MM.1S (cell line): ENCODE results near the gene MTSS2.

Source experiments
- DNase-seq: peaks from one replicate; pipeline ENCODE4 v3.0.0-alpha.2; 2015
- H2AFZ ChIP-seq: fragments of 300-600 bp; sonication (generic); 2 replicates; pipeline ENCODE4 v1.6.0; 2016; ENCODE audit warnings: antibody characterized with exemption, low read length
- H3F3A ChIP-seq: fragments of 300-600 bp; sonication (generic); 2 replicates; pipeline ENCODE4 v1.6.1; 2016; ENCODE audit warnings: mild to moderate bottlenecking, antibody characterized with exemption, low read length, moderate library complexity, mixed read lengths; ENCODE audit not compliant: insufficient read depth
- H3K27ac ChIP-seq: fragments of 300-600 bp; sonication (generic); 2 replicates; pipeline ENCODE4 v1.5.1; 2016; ENCODE audit warnings: mild to moderate bottlenecking, low read length
- H3K27me3 ChIP-seq: fragments of 300-600 bp; sonication (generic); replicated peaks from 2 replicates; pipeline ENCODE4 v1.6.0; 2016; ENCODE audit warnings: low read length; ENCODE audit not compliant: insufficient read depth
- H3K36me3 ChIP-seq: fragments of 300-600 bp; sonication (generic); replicated peaks from 2 replicates; pipeline ENCODE4 v1.6.1; 2016; ENCODE audit warnings: mild to moderate bottlenecking, low read length, mixed read lengths; ENCODE audit not compliant: insufficient read depth
- H3K4me1 ChIP-seq: fragments of 300-600 bp; sonication (generic); 2 replicates; pipeline ENCODE4 v1.6.1; 2016; ENCODE audit warnings: low read length, mixed read lengths
- H3K4me2 ChIP-seq: fragments of 300-600 bp; sonication (generic); 2 replicates; pipeline ENCODE4 v1.6.0; 2016; ENCODE audit warnings: low read depth, low read length
- H3K4me3 ChIP-seq: fragments of 300-600 bp; sonication (generic); 2 replicates; pipeline ENCODE4 v1.5.1; 2016; ENCODE audit warnings: low read length, mixed read lengths
- H3K79me2 ChIP-seq: fragments of 300-600 bp; sonication (generic); 2 replicates; pipeline ENCODE4 v1.6.1; 2016; ENCODE audit warnings: mixed run types, low read length, mixed read lengths
- H3K9ac ChIP-seq: fragments of 300-600 bp; sonication (generic); 2 replicates; pipeline ENCODE4 v1.6.1; 2016; ENCODE audit warnings: low read length, mixed read lengths
- H3K9me2 ChIP-seq: fragments of 300-600 bp; sonication (generic); replicated peaks from 2 replicates; pipeline ENCODE4 v1.6.1; 2016; ENCODE audit warnings: mild to moderate bottlenecking, low read length, mixed read lengths; ENCODE audit not compliant: insufficient read depth
- H3K9me3 ChIP-seq: fragments of 300-600 bp; sonication (generic); replicated peaks from 2 replicates; pipeline ENCODE4 v1.6.1; 2016; ENCODE audit warnings: mild to moderate bottlenecking, low read length, mixed read lengths; ENCODE audit not compliant: insufficient read depth
- H4K20me1 ChIP-seq: fragments of 300-600 bp; sonication (generic); 2 replicates; pipeline ENCODE4 v1.6.1; 2016; ENCODE audit warnings: mild to moderate bottlenecking, low read length, moderate library complexity, mixed read lengths; ENCODE audit not compliant: insufficient read depth
- EZH2 ChIP-seq: fragments of 300-600 bp; sonication (generic); optimal IDR thresholded peaks from 2 replicates; pipeline ENCODE3; 2017; ENCODE audit warnings: low read depth, mild to moderate bottlenecking, antibody characterized with exemption, low read length, mixed read lengths
- EZH2phosphoT487 ChIP-seq: fragments of 300-600 bp; sonication (generic); IDR thresholded peaks from 2 replicates; pipeline ENCODE4 v1.6.1; 2018; ENCODE audit warnings: antibody characterized with exemption, low read length
- TF ChIP-seq, protein P1 (sequence below): fragments of 300-600 bp; sonication (generic); IDR thresholded peaks from 2 replicates; pipeline ENCODE4 v1.5.1; 2016; ENCODE audit warnings: antibody characterized with exemption, low read length, mixed read lengths

Gene MTSS2

DNA sequence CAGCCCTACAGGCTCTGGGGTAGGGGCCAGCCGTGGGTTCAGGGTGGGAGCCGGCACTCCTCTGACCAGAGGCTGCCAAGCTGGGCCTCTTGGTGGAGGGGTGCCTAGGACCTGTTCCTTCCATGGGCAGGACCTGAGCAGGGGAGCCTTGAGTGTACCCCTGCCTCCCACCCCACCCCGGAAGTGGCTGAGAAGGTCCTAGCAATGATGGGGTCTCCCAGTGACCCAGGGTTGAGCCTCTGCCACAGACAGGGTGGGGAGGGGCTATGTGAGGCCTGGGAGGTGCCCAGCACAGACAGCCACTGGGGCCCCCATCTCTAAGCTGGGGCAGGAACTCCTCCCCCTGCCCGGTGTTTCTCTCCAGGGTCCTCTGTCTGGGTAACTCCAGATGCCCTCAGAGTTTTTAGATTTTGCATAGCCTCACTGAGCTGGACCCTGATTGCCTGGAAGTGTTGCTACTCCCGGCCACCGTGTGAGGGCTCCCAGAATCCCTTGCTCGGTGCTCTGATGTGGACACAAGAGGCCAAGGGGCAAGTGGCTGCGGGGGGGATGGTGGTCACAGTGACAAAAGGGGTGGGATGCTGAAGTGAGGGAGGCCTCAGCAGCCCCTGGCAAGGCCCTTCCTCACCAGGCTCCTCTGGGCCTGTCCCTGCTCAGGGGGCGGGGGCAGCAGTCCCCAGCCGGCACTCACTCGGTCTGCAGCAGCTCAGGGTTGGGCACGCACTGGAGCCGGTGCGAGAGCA, 6.4 kb upstream of the MTSS2 start:
- Histone ChIP-seq H3K36me3 (no peaks in the 10 kb centered on the region), H3K9me2 (no peaks in the 10 kb centered on the region), H4K20me1 (no peaks in the 10 kb centered on the region), H3K27ac (no peak overlapping the region), H3K4me1 (no peaks in the 10 kb centered on the region), H3K27me3 (no peaks in the 10 kb centered on the region), H3K4me2 (no peak overlapping the region), H3K4me3 (no peak overlapping the region), H3K9ac (no peak overlapping the region), H3F3A (no peaks in the 10 kb centered on the region; the same call in 1 of the 2 replicates), H3K79me2 (no peaks in the 10 kb centered on the region), H2AFZ (no peak overlapping the region), H3K9me3 (no peaks in the 10 kb centered on the region)
- no peak for DNase-seq
- TF ChIP-seq EZH2phosphoT487 (no peak), EZH2 (no peak)
- TF ChIP-seq, protein P1, sequence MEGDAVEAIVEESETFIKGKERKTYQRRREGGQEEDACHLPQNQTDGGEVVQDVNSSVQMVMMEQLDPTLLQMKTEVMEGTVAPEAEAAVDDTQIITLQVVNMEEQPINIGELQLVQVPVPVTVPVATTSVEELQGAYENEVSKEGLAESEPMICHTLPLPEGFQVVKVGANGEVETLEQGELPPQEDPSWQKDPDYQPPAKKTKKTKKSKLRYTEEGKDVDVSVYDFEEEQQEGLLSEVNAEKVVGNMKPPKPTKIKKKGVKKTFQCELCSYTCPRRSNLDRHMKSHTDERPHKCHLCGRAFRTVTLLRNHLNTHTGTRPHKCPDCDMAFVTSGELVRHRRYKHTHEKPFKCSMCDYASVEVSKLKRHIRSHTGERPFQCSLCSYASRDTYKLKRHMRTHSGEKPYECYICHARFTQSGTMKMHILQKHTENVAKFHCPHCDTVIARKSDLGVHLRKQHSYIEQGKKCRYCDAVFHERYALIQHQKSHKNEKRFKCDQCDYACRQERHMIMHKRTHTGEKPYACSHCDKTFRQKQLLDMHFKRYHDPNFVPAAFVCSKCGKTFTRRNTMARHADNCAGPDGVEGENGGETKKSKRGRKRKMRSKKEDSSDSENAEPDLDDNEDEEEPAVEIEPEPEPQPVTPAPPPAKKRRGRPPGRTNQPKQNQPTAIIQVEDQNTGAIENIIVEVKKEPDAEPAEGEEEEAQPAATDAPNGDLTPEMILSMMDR, result no peak

DNA sequence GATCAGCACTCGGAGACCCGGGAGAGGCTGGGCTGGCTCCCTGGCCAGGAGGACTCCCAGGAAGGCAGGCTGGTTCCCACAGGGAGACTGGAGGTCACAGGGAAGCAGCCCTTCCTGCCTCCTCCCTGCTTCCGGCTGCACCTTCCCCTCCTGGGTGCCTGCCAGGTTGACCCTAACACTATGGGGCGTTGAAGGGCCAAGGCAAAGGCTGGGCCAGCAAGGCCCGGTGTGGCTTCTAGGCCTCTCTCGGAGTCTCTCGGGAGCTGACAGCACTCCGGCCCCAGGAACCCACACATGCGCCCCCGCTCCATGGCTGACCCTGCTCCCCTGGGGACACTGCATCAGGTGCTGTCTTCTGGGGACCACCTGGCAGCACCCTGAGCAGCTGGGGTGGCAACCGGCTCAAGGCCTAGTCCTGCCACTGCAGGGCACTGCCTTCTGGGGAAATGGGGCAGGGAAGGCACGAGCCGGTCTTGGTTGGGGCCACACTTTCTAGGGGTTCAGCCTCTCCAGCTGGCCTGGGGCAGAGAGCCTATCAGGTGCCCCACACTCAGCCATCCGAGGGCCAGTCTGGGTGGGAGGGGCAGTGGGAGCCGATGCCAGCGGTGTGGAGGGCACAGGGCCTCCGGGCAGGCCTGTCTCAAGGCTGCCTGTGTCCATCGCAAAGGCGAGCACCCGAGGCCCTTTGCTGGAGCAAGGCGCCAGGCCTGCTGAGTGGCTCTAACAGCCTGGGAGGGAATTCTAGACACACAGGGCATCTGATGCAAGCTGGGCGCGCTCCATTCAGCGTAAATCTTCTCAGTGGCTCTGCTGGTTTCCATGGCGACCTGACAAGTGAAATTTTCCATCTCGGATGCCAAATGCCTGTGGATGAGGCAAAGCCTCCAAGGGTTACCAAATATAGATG, 5.6 kb upstream of the MTSS2 start:
- H3K27me3 ChIP-seq, result no peaks in the 10 kb centered on the region
- no peaks in the 10 kb centered on the region for H3K9me3 ChIP-seq
- no peaks in the 10 kb centered on the region for H3K4me1 ChIP-seq
- no peaks in the 10 kb centered on the region for H3K36me3 ChIP-seq
- TF ChIP-seq, protein P1, result no peak
- no peak for TF ChIP-seq EZH2phosphoT487
- TF ChIP-seq EZH2, result no peak
- H3K27ac ChIP-seq, result no peak overlapping the region
- no peaks in the 10 kb centered on the region for H4K20me1 ChIP-seq
- H3K9me2 ChIP-seq, result no peaks in the 10 kb centered on the region
- H3K9ac ChIP-seq, result no peak overlapping the region
- DNase-seq, result no peak
- H2AFZ ChIP-seq, result no peak overlapping the region
- H3F3A ChIP-seq, result peaks cover 3% of the 10 kb centered on the region; the same call in 1 of the 2 replicates
- no peak overlapping the region for H3K4me3 ChIP-seq
- H3K79me2 ChIP-seq, result no peaks in the 10 kb centered on the region
- no peak overlapping the region for H3K4me2 ChIP-seq

DNA sequence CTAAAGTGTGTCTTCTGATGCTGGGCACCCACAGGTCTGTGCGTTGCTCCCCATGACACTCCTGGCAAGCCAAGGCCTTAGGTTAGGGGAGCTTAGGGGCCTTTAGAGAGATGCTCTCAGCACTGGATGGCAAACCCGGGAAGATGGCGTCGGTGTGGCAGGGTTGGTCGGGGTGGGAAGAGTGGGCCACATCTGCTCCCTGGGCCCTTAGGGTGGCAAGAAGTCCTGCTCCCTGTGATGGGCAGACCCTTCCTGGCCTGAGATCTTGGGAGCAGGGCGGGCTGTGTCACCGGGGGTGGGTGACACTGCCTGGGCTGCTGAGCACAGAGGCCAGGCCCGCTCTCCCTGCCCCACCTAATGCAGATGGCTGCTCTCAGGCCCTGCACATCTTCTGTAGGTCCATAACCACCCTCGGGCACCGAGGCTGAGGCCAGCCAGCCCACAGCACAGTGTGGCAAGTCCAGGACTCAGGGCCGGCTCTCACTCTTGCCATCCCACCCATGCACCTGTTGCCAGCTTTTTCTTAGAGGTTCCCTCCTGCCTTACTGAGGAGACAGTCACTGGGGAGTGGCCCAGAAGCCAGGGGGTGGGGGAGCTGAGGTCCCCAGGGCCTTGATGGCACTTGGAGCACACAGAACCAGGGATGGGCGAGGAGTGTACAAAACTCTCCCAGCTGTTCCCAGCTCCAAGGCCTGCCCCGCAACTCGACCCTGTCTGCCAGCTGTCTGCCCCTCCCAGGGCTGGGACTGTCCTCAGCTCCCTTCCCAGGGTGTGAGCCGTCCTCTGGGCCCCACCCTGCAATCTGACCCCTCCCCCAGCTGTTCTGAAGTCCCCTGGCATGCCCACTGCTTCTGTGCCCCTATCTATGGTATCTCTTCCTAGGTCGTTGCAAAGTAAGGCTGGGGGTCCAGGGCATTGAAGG, 4.4 kb upstream of the MTSS2 start:
- no peak for DNase-seq
- no peaks in the 10 kb centered on the region for H3K27me3 ChIP-seq
- no peaks in the 10 kb centered on the region for H3K36me3 ChIP-seq
- H2AFZ ChIP-seq, result no peak overlapping the region
- no peak overlapping the region for H3K9ac ChIP-seq
- H3K4me3 ChIP-seq, result no peak overlapping the region
- H3K27ac ChIP-seq, result no peak overlapping the region
- H3K4me1 ChIP-seq, result no peaks in the 10 kb centered on the region
- H4K20me1 ChIP-seq, result no peaks in the 10 kb centered on the region
- peaks cover 3% of the 10 kb centered on the region; the same call in 1 of the 2 replicates for H3F3A ChIP-seq
- H3K9me3 ChIP-seq, result no peaks in the 10 kb centered on the region
- no peaks in the 10 kb centered on the region for H3K9me2 ChIP-seq
- TF ChIP-seq, protein P1, result no peak
- TF ChIP-seq EZH2, result no peak
- TF ChIP-seq EZH2phosphoT487, result no peak
- no peaks in the 10 kb centered on the region for H3K79me2 ChIP-seq
- H3K4me2 ChIP-seq, result no peak overlapping the region
